ENCODE measurements around the gene BORCS8.
"Not testable (repeated sequence)": the region's sequence is repeated elsewhere in the genome, so short reads cannot be mapped to it uniquely, and the experiment has no call there.

Gene BORCS8

DNA sequence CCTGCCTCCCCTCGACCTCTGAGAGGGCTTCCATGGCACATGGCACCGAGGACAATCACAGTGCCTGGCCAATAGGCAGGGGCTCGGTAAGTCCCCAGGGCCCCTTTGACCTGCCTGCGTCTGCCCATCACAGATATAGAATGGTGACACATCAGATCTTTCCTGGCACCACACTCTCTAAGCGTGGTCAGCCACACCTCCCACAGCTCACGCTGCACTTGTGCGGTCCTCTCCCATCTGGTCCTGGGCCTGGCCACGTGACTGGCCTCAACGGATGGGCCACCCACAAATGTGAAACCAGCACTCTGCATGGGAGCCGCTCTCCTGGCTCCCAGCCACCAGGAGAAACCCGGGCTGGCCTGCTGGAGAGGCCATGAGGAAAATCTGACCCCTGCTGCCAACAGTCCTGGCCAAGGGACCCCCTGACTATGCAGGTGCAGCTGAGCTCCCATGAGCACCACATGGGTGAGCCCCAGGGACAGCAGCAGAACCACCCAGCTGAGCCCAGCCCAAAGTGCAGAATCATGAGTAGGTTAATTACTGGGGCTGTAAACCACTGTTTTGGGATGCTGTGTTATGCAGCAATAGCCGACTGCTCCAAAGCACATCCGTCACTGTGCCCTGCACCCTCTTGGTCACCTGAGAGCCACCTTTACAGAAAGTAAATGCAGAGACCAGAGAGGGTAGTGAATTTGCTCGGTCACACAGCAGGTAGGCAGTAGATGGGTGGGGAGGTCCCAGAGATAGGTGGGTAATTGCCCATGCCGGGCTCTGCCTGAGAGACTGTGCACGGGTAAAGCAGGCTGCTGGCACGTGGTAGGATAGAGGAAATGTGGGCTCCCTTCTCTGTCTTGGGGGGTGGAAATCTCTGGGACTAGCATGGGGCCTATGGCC lies 12.2 kb downstream of the BORCS8 start:
- DNase-seq (ENCODE audit: low read depth) = no peak

- no peak for DNase-seq (ENCODE audit: low read depth)
Observed at GRCh38 chr19:19176950-19177349, 15.0 kb downstream of the BORCS8 start.

DNA sequence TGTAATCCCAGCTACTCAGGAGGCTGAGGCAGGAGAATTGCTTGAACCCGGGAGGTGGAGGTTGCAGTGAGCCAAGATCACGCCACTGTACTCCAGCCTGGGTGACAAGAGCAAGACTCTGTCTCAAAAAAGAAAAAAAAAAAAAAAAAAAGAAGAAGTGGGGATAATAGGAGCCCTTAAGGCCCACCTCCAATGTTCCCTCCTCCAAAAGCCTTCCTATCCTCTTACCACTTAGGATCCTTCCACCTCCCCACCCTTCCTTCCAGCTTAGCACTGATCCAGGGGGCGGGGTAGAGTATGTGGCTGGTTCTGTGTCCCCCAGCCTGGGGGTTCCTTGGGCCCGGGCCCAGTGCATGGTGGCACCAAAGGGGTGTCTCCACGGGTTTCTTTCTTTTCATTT lies 18.7 kb downstream of the BORCS8 start:
- not testable (repeated sequence) for DNase-seq (ENCODE audit: low read depth)

DNA sequence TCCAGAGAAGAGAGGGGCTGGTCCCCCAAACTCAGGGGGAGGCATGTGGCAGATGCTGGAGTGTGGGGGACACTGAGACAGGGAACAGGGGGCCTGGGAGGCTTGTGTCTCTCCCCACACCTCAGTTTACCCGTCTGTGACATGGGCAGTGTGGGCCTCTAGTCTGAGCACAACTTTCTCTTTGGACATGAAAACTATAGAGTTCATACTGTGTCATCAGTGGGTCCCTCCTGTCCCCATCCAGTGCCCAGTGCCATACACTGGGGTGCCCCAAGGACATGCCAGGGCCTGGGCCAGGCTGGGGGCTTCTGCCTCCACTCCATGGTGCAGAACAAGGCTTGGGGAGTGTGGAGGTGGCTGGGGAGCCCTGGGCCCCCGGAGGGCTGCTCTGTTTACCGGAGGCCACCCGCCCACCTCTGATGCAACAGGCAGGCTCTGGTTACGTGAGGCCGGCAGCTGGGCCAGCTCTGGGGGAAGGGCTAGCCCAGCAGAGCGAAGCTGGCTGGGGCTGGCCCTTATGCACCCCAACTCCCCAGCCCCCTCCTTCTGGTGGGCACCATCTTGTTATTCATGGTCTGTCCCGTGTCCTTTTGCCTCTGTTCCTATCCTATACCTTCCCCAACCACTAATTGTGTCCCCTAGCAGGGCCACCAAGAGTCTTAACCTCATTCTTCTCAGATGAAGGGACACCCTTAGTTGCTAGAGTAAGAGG lies 20.0 kb downstream of the BORCS8 start:
- no peak for DNase-seq (ENCODE audit: low read depth)

GRCh38 chr19:19170873-19171672 lies 20.9 kb downstream of the BORCS8 start:
- DNase-seq (ENCODE audit: low read depth) = no peak

GRCh38 chr19:19170053-19170872 lies 21.7 kb downstream of the BORCS8 start, which contains the start of gene MEF2B:
Gene MEF2B (minus strand): TSS chr19:19170263. CDS start chr19:19150735, 19,528 bp downstream.
- DNase-seq (ENCODE audit: low read depth) = peak; percentile 23

- DNase-seq (ENCODE audit: low read depth) = no peak
Observed at GRCh38 chr19:19169236-19170052, 22.5 kb downstream of the BORCS8 start.

GRCh38 chr19:19167612-19168011 lies 24.3 kb downstream of the BORCS8 start:
- DNase-seq (ENCODE audit: low read depth) = no peak

DNA sequence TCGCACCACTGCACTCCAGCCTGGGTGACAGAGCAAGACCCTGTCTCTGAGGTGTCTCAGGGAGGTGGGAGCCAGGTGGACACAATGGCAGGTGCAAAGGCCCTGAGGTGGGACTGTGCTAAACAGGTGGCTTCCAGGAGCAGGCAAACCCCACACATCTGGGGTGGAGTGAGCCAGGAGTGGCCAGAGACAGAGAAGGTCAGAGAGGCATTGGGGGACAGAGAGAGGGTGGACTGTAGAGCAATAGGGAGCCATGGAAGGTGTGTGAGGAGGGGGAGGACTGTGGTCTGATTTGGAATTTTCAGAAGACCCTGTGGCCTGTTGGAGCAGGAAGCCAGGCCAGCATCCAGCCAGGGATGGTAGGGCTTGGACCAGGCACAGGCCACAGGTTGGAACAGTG lies 26.6 kb downstream of the BORCS8 start:
- DNase-seq (ENCODE audit: low read depth) = no peak

DNA sequence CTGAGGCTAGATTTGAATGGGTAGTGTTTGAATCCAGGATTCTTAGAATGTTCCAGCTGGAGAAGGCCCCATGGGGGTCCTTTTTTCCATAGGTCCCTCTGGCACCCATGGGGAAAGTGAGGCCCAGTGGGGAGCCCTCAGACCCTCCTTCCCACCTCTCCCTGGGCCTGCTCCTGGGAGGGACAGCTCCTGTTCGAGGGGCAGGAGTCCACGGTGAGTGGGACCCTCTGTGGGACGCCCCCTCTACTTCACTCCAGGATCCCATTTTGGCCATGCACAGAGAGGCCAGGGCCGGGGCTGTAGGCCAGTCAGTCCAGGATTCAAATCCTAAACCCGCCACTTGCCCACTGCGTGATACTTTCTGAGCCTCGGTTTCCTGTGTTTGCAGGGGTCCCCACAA lies 29.5 kb downstream of the BORCS8 start:
- no peak for DNase-seq (ENCODE audit: low read depth)

DNA sequence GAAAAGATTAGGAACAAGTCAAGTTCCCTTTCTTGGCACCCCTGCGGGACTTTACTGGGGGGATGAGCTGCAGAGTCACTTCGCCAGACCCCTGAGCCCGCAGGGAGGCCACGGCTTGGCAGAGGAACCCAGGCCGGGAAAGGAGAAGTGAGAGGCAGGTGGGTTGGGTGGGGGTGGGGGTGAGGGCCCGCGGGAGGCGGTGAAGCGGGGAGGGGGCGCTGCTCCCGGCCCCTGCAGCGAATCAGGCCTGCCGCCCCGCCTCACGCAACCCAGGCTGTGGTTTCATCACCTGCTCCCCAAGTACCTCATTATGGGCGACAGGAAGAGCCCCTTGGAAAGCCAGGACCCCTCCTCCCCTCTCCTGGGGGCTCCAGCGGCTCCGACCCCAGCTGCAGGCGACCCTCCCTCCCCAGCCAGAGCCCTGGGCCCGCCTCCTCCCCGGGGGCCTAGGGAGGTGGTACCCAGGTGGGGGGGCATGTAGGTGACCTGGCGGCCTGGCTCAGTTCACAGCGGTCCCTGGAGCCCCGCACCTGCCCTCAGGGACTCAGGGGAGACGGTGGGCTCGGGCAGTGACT lies 31.4 kb downstream of the BORCS8 start:
- no peak for DNase-seq (ENCODE audit: low read depth)

DNA sequence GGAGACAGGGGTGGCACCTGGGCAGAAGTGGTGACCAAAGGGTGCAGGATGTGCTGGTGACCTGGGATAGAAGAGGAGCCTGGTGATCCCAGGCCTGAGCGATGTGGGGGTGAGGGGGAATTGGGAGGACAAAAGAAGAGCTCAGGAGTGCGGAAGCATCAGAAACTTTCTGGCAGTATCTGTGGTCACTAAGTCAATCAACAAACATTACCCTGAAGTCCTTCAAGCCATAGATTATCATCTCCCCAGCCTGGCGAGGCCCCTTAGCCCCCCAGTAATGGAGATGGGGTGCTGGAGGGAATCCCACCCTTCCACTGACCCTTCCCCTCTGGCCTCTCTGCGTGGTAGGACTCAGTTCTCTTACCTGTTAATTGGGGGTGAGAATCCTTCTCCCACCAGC lies 32.4 kb downstream of the BORCS8 start:
- no peak for DNase-seq (ENCODE audit: low read depth)

DNA sequence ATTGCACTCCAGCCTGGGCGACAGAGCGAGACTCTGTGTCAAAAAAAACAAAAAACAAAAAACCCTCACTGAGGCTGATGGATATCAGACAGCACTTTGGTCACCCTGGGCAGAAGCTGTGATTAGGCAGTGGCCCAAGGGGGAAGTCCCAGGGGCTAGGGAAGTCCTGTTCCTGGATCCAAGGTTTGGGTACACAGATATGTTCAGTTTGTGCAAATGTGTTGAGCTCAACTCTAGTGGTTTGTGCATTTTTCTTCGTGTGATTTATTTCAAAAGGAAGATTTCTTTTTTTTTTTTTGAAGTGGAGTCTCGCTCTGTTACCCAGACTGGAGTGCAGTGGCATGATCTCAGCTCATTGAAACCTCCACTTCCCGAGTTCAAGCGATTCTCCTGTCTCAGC lies 34.1 kb downstream of the BORCS8 start:
- no peak for DNase-seq (ENCODE audit: low read depth)

DNA sequence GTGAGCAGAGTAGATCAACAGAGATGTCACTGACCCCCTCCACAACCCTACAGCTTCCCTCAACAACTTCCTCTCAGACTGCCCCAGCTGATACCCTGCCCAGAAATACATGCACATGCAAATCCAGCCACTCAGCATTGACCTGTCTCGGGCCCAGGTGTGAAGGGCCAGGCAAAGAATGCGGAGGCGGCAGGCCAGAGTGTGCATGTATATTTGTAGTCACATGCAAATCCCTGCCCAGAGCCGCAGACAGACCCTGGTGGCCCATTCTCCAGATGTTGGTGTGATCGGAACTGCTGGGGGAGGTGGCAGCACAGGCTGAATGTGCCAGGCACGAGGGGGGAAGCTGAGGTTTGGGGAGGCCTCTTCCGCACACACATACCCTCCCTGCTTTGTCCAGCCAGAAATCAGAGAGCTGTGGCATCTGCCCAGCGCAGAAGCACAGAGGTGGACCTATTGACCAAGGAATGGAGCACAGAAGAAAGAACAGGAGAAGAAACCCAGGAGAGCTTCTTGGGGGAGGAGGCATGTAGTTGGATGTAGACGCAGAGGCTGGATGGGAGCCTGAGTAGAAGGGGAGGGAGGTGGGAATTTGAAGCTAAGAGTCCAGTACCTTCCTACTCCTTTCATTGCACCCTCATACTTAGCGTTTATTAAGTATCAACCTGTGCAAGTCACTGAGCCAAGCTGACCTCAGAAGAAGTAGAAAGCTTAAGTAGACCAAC lies 36.3 kb downstream of the BORCS8 start:
- no peak for DNase-seq (ENCODE audit: low read depth)

DNA sequence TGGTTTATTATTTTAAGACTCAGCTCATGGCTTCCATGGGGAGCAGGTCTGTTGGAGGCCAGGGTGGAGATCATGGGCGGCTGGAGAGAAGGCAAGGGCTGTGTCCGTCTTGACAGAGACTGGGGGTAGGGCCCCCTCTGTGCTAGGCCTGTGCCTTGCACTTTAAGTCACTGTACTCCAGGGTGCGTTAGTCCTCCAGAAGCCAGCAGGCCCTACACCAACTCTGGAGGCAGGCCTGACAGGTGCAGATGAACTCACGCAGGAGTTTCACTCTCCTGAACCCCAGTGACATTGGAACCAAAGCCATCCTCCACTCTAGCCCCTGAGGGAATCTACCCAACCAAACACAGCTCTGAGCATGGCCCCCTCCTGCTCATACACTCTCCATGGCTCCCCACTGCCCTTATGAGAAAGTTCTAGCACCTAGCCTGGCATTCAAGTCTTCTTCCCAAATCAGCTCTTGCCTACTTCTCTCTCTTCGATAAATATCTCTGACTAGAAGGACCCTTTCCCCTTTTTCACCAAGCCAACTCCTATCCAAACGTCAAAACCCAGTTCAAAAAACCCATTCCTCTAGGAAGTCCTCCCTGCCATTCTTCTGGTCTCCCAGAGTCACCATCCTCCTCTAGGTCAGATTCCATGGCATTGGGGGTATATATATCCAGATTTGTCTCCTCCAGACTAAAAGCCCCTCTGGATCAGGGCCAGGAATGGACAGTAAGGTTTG lies 37.0 kb downstream of the BORCS8 start:
- DNase-seq (ENCODE audit: low read depth) = no peak

DNA sequence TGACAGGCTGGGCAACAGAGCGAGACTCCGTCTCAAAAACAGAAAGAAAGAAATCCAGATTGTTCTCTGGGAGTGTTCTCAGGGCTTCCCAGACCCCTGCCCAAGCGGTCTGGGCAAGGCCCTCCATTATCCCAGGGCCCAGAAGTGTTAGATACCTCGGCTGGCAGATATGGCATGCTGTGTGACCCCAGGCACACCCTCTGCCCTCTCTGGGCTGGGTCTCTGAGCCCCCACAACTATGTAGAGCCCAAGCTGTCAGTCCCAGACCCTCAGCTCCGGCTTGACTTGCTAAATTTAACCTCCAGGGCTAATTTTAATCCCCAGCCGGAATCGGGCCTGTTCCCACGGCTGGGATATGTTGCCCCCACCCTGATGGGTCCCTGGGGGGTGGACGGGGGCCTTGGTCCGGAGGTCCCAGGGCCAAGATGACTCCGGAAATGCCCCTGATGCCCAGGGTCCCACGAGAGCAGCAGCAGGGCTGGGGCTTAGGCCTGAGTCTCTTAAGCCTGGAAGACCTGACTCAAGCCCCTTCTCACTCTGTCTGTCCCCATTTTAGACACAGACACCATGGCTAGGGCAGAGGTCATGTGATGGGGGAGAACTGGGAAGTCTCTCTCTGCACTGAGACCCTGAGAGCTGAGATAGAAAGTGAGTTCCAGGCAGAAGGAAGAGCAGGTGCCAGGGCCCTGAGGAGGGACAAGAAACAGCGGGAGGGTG lies 39.1 kb downstream of the BORCS8 start:
- no peak for DNase-seq (ENCODE audit: low read depth)

DNA sequence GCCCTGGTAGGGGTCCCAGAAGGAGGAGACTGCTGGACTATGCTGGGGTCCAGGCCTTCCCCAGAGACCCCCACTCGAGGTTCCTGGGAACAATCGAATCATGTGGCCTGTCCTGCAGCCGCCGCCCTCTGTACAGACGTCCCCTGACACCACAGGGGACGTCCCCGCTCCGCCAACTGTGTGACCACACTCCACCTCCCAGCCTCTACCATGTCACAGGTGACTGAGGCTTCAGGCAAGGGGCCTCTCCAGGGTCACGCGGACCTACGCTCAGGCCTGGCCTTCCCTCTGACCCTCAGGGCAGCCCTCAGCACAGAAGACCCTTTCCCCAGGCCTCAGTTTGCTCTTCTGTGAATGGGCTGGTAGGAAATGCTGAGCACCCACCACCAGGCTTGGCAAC lies 40.5 kb downstream of the BORCS8 start:
- DNase-seq (ENCODE audit: low read depth) = no peak

GRCh38 chr19:19149435-19149834 lies 42.5 kb downstream of the BORCS8 start:
- no peak for DNase-seq (ENCODE audit: low read depth)
